ENCODE data around the gene DOCK1.

DNA sequence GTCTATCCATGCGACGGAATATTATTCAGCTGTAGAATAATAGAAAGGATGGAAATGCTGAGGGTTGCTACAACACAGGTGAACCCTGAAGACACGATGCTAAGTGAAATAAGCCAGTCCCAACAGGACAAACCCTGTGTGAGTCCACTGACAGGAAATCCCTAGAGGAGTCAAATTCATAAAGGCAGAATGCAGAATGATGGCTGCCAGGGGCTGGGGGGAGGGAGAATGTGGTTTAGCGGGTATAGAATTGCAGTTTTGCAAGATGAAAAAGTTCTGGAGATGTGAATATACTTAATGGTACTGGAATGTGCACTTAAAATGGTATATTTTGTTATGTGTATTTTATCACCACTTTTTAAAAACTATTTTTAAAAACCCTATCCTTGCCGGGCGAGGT lies 36.9 kb upstream of the DOCK1 start:
- TF ChIP-seq, protein P1, sequence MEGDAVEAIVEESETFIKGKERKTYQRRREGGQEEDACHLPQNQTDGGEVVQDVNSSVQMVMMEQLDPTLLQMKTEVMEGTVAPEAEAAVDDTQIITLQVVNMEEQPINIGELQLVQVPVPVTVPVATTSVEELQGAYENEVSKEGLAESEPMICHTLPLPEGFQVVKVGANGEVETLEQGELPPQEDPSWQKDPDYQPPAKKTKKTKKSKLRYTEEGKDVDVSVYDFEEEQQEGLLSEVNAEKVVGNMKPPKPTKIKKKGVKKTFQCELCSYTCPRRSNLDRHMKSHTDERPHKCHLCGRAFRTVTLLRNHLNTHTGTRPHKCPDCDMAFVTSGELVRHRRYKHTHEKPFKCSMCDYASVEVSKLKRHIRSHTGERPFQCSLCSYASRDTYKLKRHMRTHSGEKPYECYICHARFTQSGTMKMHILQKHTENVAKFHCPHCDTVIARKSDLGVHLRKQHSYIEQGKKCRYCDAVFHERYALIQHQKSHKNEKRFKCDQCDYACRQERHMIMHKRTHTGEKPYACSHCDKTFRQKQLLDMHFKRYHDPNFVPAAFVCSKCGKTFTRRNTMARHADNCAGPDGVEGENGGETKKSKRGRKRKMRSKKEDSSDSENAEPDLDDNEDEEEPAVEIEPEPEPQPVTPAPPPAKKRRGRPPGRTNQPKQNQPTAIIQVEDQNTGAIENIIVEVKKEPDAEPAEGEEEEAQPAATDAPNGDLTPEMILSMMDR (IDR thresholded peaks at IDR 0.05), result no peak
- no peak for TF ChIP-seq POLR2A (IDR thresholded peaks at IDR 0.05)
- TF ChIP-seq POLR2AphosphoS5 (IDR thresholded peaks at IDR 0.05), result no peak
- TF ChIP-seq EP300 (IDR thresholded peaks at IDR 0.05), result no peak
